ENCODE results near the gene KMT2A.

KMT2A gene

DNA sequence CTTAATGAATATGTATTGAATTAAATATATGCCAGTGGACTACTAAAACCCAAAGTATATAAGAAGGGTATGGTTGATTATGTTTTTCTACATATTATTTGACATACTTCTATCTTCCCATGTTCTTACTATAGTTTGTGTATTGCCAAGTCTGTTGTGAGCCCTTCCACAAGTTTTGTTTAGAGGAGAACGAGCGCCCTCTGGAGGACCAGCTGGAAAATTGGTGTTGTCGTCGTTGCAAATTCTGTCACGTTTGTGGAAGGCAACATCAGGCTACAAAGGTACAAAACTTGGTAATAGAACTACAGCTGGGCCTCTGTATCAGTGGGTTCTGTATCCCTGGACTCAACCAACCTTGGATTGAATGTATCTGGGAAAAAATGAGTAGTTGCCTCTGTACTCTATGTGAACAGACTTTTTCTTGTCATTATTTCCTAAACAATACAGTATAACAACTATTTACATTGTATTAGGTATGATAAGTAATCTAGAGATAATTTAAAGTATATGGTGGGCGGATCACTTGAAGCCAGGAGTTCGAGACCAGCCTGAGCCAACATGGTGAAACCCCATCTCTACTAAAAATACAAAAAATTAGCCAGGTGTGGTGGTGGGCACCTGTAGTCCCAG is 52.3 kb downstream of the KMT2A start:
- ATAC-seq, result peak; percentile 49 to 63

DNA sequence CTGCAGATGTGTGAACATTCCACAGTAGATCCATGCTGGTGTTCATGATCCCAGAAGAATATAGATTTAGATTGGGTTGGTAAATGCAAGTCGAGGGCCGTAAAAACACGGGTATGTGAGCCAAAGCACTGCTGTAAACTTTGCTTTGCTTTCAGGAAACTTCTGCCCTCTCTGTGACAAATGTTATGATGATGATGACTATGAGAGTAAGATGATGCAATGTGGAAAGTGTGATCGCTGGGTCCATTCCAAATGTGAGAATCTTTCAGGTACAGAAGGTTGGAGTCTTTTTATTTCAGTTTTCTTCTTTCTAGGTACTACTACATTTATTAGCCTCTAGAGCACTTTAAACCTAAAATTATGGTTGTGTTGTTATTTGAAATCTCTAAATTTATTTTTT is 54.7 kb downstream of the KMT2A start:
- ATAC-seq, result peak in 1 of 2 donors; percentile 53

DNA sequence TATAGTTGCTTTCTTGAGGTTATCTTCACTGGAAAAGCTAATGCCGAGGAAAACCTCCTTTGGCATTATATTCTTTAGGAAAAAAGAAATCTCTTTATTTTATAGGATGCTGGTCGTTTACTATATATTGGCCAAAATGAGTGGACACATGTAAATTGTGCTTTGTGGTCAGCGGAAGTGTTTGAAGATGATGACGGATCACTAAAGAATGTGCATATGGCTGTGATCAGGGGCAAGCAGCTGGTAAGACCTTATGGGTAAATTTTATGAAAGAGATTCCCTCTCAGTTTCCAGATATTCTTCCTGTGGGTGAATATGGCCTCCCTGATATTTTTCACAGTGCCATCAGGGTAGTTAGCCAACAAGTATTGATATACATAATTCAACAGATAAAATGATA is 61.5 kb downstream of the KMT2A start:
- no peak for ATAC-seq

DNA sequence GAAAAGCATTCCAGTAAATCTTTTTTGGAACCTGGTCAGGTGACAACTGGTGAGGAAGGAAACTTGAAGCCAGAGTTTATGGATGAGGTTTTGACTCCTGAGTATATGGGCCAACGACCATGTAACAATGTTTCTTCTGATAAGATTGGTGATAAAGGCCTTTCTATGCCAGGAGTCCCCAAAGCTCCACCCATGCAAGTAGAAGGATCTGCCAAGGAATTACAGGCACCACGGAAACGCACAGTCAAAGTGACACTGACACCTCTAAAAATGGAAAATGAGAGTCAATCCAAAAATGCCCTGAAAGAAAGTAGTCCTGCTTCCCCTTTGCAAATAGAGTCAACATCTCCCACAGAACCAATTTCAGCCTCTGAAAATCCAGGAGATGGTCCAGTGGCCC is 66.9 kb downstream of the KMT2A start:
- no peak for ATAC-seq

DNA sequence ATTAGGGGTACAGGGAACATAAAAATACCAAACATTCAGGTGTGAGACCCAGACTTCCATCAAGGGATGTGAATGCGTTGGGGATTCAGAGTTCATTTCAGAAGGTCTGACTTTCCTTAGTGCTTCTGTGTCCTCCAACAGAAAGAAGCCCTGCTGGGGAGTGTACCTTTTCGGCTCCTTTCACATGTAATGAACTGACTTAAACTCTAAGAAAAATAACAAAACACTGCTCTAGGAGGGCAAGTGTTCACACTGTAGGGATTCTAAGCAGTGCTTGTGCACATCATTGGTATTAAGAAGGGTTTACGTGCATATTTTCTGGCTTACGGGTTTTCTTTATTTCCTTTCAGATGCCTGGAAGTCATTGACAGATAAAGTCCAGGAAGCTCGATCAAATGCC is 75.3 kb downstream of the KMT2A start:
- ATAC-seq, result no peak

DNA sequence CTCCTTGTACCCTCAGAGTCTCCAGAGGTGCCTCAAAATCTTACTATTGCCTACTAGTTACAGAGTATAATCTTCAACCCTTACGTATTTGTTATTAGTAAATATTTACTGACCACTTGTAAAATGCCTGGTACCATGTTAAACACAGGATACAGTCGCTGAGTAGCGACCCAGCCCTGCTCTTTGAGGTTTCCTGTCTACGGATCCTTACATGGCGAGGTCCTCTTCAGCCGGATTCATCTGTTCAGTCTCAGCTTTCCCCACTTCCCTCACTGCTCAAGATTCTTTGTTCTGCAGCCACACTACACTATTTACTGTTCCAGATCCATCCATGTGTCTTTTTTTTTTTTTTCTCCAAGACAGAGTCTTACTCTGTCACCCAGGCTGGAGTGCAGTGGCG is 77.8 kb downstream of the KMT2A start:
- no peak for ATAC-seq

DNA sequence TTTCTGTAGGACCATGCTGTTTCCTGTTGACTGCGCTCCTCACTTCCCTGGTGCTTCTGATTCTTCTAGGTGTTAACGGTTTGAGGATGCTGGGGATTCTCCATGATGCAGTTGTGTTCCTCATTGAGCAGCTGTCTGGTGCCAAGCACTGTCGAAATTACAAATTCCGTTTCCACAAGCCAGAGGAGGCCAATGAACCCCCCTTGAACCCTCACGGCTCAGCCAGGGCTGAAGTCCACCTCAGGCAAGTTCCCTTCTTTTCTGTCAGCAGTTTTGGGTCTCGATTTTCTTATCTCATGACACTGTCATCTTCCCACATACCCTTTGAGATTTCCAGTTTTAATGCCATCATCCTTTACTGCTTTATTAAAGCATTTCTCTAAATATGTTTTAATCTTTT is 83.3 kb downstream of the KMT2A start:
- ATAC-seq, result no peak

DNA sequence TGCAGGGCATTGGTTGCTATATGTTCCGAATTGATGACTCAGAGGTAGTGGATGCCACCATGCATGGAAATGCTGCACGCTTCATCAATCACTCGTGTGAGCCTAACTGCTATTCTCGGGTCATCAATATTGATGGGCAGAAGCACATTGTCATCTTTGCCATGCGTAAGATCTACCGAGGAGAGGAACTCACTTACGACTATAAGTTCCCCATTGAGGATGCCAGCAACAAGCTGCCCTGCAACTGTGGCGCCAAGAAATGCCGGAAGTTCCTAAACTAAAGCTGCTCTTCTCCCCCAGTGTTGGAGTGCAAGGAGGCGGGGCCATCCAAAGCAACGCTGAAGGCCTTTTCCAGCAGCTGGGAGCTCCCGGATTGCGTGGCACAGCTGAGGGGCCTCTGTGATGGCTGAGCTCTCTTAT is 85.6 kb downstream of the KMT2A start:
- ATAC-seq, result no peak

DNA sequence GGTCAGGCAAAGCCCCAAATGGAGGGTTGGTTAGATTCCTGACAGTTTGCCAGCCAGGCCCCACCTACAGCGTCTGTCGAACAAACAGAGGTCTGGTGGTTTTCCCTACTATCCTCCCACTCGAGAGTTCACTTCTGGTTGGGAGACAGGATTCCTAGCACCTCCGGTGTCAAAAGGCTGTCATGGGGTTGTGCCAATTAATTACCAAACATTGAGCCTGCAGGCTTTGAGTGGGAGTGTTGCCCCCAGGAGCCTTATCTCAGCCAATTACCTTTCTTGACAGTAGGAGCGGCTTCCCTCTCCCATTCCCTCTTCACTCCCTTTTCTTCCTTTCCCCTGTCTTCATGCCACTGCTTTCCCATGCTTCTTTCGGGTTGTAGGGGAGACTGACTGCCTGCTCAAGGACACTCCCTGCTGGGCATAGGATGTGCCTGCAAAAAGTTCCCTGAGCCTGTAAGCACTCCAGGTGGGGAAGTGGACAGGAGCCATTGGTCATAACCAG is 86.3 kb downstream of the KMT2A start:
- no peak for ATAC-seq

DNA sequence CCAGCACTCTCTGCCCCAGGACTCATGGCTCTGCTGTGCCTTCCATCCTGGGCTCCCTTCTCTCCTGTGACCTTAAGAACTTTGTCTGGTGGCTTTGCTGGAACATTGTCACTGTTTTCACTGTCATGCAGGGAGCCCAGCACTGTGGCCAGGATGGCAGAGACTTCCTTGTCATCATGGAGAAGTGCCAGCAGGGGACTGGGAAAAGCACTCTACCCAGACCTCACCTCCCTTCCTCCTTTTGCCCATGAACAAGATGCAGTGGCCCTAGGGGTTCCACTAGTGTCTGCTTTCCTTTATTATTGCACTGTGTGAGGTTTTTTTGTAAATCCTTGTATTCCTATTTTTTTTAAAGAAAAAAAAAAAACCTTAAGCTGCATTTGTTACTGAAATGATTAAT is 88.1 kb downstream of the KMT2A start:
- ATAC-seq, result no peak

DNA sequence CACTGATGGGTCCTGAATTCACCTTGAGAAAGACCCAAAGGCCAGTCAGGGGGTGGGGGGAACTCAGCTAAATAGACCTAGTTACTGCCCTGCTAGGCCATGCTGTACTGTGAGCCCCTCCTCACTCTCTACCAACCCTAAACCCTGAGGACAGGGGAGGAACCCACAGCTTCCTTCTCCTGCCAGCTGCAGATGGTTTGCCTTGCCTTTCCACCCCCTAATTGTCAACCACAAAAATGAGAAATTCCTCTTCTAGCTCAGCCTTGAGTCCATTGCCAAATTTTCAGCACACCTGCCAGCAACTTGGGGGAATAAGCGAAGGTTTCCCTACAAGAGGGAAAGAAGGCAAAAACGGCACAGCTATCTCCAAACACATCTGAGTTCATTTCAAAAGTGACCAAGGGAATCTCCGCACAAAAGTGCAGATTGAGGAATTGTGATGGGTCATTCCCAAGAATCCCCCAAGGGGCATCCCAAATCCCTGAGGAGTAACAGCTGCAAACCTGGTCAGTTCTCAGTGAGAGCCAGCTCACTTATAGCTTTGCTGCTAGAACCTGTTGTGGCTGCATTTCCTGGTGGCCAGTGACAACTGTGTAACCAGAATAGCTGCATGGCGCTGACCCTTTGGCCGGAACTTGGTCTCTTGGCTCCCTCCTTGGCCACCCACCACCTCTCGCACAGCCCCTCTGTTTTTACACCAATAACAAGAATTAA is 88.6 kb downstream of the KMT2A start:
- ATAC-seq, result no peak

DNA sequence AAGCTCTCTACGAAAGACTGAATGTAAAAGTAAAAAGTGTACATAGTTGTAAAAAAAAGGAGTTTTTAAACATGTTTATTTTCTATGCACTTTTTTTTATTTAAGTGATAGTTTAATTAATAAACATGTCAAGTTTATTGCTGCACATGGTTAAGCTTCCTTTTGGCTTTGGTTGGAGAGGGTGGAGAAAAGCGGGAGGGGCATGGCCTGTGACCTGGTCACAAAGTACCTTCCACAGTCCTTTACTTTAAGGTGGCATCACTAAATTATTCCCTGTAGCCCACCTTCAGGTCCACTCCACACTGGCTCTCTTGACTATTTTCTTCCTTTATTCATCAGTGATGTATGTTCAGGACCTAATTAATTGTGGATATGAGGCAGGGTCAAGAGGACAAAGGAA is 90.4 kb downstream of the KMT2A start:
- ATAC-seq, result no peak

DNA sequence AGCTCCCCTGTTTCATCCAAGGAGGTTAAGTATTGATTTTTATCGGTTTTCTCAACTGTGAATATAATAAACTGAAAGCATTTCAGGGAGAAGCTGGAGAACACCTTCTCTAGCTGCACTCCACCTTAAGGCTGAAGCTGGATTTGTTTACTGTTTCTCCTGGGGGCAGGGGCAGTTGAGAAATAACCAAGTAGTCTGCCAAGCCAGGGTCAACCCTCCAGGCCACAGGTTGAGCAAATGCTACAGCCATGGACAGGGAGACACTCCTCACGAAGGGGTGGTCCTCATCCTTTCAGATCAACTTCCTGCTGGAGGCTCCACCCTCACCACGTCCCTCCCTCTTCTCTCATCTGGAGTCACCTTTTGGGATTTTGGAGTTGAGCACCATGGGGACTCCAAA is 90.8 kb downstream of the KMT2A start, which contains the start of gene TTC36:
TSS of gene TTC36 (plus strand) at position 366 of the 400 bp plus-strand sequence. CDS start at position 387, 21 bp downstream.
- no peak for ATAC-seq

DNA sequence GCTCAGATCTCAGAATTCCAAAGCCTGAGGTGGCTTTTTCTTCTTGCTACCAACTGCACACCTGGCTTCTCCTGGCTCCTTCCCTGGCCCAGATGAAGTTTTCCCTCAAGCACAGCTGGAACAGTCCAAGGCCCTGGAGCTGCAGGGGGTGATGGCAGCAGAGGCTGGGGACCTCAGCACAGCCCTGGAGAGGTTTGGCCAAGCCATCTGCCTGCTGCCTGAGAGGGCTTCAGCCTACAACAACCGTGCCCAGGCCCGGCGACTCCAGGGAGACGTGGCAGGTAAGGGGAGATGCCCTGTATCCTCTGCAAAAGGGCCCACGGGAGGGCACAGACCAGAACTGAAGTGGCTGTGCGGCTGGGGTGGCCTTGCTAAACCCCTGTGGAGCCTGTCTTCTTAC is 92.2 kb downstream of the KMT2A start:
- no peak for ATAC-seq

DNA sequence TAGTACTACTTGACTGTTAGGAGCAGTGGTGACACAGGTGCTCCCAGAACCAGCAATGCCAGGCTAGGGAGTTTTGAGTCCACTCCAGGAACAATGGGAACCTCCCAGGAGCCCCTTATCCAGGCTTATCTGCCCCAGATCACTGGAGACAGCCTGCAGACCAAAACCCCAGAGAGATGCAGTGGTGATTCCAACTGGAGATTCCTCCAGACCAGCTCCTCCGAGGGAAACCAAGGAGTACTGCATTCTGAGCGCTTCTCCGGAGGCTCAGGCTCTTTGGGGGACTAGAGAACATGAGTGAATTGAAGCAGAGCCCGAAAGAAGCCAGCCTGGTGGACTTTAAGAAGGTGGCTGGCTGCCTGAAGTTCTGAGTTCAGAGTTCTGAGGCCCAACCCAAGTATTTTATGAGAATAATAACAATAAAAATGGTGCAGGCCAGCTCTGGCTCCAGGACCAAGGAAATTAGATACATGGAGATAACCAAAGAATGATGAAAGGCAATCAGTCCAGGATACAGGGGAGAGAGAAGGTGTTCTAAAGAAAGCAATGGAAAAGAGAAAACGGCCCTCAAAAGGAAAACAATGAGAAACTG is 93.4 kb downstream of the KMT2A start:
- ATAC-seq, result no peak

DNA sequence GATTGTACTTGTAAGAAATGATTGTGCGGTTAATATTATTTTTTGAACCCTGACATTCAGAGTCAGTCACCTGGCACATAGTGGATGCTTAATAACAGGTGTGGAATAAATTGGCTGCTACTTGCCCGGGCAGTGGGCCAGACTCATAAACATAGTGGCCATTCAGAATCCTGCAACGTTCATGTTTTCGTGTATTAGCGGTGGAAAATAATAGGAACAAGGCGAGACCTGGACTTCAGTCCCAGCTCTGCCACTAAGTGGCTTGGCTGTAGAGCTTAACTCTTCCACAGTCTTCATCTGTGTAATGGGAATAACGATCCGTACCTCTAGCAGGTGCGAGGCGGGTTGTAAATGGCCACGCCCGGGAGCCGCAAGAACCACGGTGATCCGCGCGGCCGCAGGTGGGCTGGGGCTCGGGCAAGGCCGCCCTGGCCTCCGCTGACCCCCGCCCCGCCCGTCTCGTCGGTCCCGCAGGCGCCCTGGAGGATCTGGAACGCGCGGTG is 93.9 kb downstream of the KMT2A start:
- no peak for ATAC-seq

DNA sequence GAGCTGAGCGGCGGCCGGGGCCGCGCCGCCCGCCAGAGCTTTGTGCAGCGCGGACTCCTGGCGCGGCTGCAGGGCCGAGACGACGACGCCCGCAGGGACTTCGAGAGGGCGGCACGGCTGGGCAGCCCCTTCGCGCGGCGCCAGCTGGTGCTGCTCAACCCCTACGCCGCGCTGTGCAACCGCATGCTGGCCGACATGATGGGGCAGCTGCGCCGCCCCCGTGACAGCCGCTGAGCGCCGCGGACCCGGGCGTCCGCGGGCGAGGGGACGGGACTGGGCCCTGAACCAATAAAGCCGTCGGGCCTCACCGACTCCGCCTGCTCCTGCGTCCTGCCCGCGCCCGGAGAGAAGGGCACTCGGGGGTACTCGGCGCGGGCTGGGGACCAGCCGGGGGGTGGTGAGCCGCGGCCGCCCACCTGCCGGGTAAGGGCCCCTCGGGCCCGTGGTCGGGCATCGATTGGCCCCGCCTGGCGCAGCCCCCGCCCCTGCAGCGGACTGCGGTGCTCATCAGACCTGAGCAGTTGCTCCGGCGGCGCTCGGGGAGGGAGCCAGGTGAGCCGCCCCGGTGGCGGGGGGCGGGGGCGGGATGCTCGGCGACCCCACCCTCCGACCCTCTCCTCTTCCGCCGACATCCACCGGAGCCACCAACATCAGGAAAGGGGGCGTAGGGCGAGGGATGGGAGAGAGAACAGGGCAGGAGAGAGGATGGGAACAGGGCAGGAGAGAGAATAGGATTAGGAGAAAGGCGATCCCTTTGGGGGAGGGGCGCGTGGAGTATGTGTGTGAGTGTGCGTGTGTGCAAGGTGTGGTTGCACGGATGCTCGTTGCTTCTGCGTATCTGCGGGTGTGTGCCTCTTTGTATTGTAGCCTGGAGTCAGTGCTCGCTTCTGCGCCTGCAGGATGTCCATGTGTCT is 94.6 kb downstream of the KMT2A start, which contains the start of gene TMEM25:
TSS of gene TMEM25 (plus strand) at position 510 of the 914 bp plus-strand sequence. CDS start 610 bp downstream, outside the sequence.
- ATAC-seq, result peak; percentile 87 to 89

DNA sequence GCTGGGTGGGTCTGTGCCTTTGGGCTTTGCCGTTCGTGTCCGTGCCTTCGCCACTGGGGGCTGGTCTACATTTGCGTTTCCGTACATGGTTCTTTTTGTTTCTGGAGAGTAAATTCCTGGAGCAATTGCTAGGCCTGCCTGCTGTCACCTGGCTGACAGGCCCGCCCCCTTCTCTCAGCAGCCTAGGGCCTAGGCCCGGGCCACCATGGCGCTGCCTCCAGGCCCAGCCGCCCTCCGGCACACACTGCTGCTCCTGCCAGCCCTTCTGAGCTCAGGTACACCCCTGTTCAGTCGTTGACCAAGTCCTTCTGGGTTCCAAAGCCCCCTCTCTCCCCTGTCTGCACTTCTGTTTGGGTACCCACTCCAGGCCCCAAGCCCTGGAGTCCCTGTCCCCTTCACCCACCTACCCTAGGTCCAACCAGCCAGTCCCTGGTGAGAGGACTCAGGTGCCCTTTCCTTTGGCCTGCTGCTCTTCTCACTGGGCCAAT is 95.3 kb downstream of the KMT2A start:
- ATAC-seq, result peak in 1 of 2 donors; percentile 4

DNA sequence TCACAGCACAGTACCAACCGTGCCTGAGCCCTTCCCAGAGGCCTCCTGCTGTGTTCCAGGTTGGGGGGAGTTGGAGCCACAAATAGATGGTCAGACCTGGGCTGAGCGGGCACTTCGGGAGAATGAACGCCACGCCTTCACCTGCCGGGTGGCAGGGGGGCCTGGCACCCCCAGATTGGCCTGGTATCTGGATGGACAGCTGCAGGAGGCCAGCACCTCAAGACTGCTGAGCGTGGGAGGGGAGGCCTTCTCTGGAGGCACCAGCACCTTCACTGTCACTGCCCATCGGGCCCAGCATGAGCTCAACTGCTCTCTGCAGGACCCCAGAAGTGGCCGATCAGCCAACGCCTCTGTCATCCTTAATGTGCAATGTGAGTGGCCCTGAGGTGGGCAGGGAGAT is 95.8 kb downstream of the KMT2A start:
- ATAC-seq, result no peak

DNA sequence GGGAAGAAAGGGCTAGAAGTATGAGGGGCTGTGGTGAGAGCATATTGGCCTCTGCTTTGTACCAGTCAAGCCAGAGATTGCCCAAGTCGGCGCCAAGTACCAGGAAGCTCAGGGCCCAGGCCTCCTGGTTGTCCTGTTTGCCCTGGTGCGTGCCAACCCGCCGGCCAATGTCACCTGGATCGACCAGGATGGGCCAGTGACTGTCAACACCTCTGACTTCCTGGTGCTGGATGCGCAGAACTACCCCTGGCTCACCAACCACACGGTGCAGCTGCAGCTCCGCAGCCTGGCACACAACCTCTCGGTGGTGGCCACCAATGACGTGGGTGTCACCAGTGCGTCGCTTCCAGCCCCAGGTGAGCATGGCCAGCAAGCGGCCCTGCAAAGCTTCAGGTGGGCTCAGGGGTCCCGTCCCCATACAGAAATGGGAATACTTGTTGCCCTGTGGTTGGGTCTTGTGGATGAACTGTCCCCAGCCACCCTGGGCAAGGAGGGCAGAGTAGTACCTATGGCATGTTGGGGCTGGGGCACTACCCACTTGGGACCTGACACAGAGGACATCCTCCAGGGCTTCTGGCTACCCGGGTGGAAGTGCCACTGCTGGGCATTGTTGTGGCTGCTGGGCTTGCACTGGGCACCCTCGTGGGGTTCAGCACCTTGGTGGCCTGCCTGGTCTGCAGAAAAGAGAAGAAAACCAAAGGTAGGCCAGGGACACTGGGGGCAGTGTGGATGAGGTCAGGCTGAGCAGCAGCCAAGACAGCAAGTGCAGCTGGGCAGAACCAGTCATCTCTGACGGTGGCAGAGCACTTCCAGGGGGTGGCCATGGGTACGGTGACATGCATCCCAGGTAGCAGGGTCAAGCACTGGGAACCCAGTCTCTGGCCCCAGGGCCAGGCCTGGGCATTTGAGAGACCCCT is 96.8 kb downstream of the KMT2A start:
- no peak for ATAC-seq

All from activated CD4-positive, CD25-positive, alpha-beta regulatory T cell treated with anti-CD3 and anti-CD28 coated beads, Interleukin-2, amount 50 U/mL, for 24 hours (primary cell).